Osteoblast (primary cell): Measurements from ENCODE around the gene PITRM1. TPM values are rescaled to one million over a fixed set of nuclear protein-coding genes. Genes with fewer than 3 reads are reported as not detected.

Source experiments
- DNase-seq: peaks from one replicate; pipeline ENCODE4 v3.0.0; 2011; ENCODE audit warnings: low spot score, mixed read lengths; ENCODE audit not compliant: insufficient read length; ENCODE audit errors: missing footprints
- H2AFZ ChIP-seq: 2 replicates; pipeline ENCODE4 v1.6.0; 2011; ENCODE audit warnings: mild to moderate bottlenecking, low read length
- H3K27ac ChIP-seq: 2 replicates; pipeline ENCODE4 v1.5.1; 2011; ENCODE audit warnings: mild to moderate bottlenecking, low read depth, low read length, moderate library complexity
- H3K27me3 ChIP-seq: 2 replicates; pipeline ENCODE4 v1.6.0; 2012; ENCODE audit warnings: mild to moderate bottlenecking, control low read depth, inconsistent platforms, low read length, moderate library complexity; ENCODE audit not compliant: insufficient read depth
- H3K36me3 ChIP-seq: 2 replicates; pipeline ENCODE4 v1.5.1; 2011; ENCODE audit warnings: mild to moderate bottlenecking, low read length, control low read depth, moderate library complexity; ENCODE audit not compliant: insufficient read depth
- H3K4me1 ChIP-seq: 2 replicates; pipeline ENCODE4 v1.5.1; 2011; ENCODE audit warnings: mild to moderate bottlenecking, low read length, control low read depth, moderate library complexity; ENCODE audit not compliant: insufficient read depth
- H3K4me2 ChIP-seq: 2 replicates; pipeline ENCODE4 v1.6.0; 2011; ENCODE audit warnings: mild to moderate bottlenecking, low read length; ENCODE audit not compliant: insufficient read depth
- H3K4me3 ChIP-seq: fragments of 200-600 bp; sonication (generic); 3 replicates; pipeline ENCODE4 v1.5.1; 2012; ENCODE audit warnings: mild to moderate bottlenecking, low read length, inconsistent platforms; ENCODE audit not compliant: insufficient read depth
- H3K79me2 ChIP-seq: 2 replicates; pipeline ENCODE4 v1.6.0; 2012; ENCODE audit warnings: mild to moderate bottlenecking, low read length, control low read depth, inconsistent platforms; ENCODE audit not compliant: insufficient read depth
- H3K9me3 ChIP-seq: 2 replicates; pipeline ENCODE4 v1.5.1; 2011; ENCODE audit warnings: low read depth, low read length, control low read depth
- H4K20me1 ChIP-seq: 2 replicates; pipeline ENCODE4 v1.6.0; 2012; ENCODE audit warnings: mild to moderate bottlenecking, low read length, control low read depth; ENCODE audit not compliant: insufficient read depth
- CTCF ChIP-seq: IDR thresholded peaks from 2 replicates; pipeline ENCODE4 v1.5.1; 2011; ENCODE audit warnings: mild to moderate bottlenecking, low read depth, low read length, moderate library complexity; ENCODE audit errors: extremely low read depth
- total RNA-seq: library from RNA; depleted of rRNA; stranded (reverse); fragments of >200 nt; gene quantifications from 2 replicates; pipeline ENCODE4 v1.2.3, GENCODE V29; 2012

PITRM1 gene
- total RNA-seq, 1 donor, result 89.8 TPM

GRCh38 chr10:3147117-3147820 lies 25.3 kb downstream of the PITRM1 start:
- Histone ChIP-seq H3K9me3 (no peaks in the 10 kb centered on the region), H3K79me2 (no peaks in the 10 kb centered on the region), H3K4me1 (no peaks in the 10 kb centered on the region), H4K20me1 (peaks cover 3% of the 10 kb centered on the region), H3K27ac (no peak overlapping the region), H3K4me2 (no peak overlapping the region), H3K4me3 (no peak overlapping the region), H3K27me3 (no peaks in the 10 kb centered on the region), H3K36me3 (peaks cover 96% of the 10 kb centered on the region), H2AFZ (no peak overlapping the region)
- no peak for DNase-seq
- TF ChIP-seq CTCF, result no peak

DNA sequence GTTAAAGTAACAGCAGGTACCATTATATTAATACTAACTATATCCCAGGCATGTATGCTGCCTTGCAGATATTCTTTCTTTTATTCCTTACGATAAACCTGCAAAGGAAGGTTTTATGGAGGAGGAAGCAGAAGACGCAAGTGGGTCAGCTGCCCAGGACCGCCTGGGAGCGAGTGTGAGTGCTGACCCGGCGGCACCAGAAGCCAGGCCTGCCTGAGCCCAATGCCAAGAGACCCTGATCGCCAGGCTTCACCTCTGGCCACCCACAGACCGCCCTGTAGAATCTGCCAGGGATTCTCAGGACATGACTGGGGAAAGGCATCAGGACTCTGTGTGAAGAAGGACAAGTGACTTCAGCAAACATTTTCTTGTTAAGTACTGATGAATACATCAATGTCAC lies 26.3 kb downstream of the PITRM1 start:
- no peak for DNase-seq
- Histone ChIP-seq H2AFZ (no peak overlapping the region), H3K4me3 (no peak overlapping the region), H3K79me2 (no peaks in the 10 kb centered on the region), H3K36me3 (peaks cover 96% of the 10 kb centered on the region), H3K27ac (no peak overlapping the region), H3K27me3 (no peaks in the 10 kb centered on the region), H4K20me1 (no peaks in the 10 kb centered on the region), H3K4me1 (no peaks in the 10 kb centered on the region), H3K4me2 (no peak overlapping the region), H3K9me3 (no peaks in the 10 kb centered on the region)
- no peak for TF ChIP-seq CTCF

GRCh38 chr10:3145366-3145765 lies 27.2 kb downstream of the PITRM1 start:
- H3K36me3 ChIP-seq, result peaks cover 96% of the 10 kb centered on the region

More at GRCh38 chr10:3145366-3145765, 27.2 kb downstream of the PITRM1 start:
- Histone ChIP-seq H2AFZ (no peak overlapping the region), H3K4me2 (no peak overlapping the region), H3K4me3 (no peak overlapping the region), H3K27ac (no peak overlapping the region), H3K9me3 (no peaks in the 10 kb centered on the region), H3K27me3 (no peaks in the 10 kb centered on the region), H3K4me1 (no peaks in the 10 kb centered on the region), H3K79me2 (no peaks in the 10 kb centered on the region), H4K20me1 (no peaks in the 10 kb centered on the region)
- DNase-seq, result no peak
- TF ChIP-seq CTCF, result no peak
